GM12878 (cell line): Measurements from ENCODE around the gene DYSF. TPM values are rescaled to one million over a fixed set of nuclear protein-coding genes. Genes with fewer than 3 reads are reported as not detected.

Experiments
- ATAC-seq: fragments of 200-7000 bp; cut with Tn5 transposase; 3 replicates; pipeline ENCODE4 v1.9.1; 2020; ENCODE audit warnings: mild to moderate bottlenecking, moderate library complexity
- BruUV-seq: library from RNA; stranded (reverse); fragments of 400-500 nt; replicated peaks from 2 replicates; lab custom pipeline; 2021; lab: Mats Ljungman, UMichigan
- CTCF ChIA-PET: fragments of 300-600 bp; sonication (Branson Sonifier 250); formaldehyde crosslinking; extraction: SDS; loops from one replicate; lab custom pipeline; 2021; ENCODE audit warnings: inconsistent platforms; lab: Yijun Ruan, JAX
- POLR2A ChIA-PET: fragments of 350-600 bp; formaldehyde crosslinking; extraction: SDS; loops from one replicate; lab custom pipeline; 2021; ENCODE audit warnings: inconsistent platforms; lab: Charles Lee
- RAD21 ChIA-PET: fragments of 300-600 bp; sonication (Branson Sonifier 250); formaldehyde crosslinking; loops from one replicate; lab custom pipeline; 2023; ENCODE audit warnings: antibody characterized with exemption; ENCODE audit not compliant: unreplicated experiment; lab: Charles Lee
- SMC1A ChIA-PET: fragments of 300-600 bp; sonication (Branson Sonifier 250); formaldehyde crosslinking; loops from one replicate; lab custom pipeline; 2023; ENCODE audit not compliant: unreplicated experiment, uncharacterized antibody; lab: Charles Lee
- DNase-seq: peaks from one replicate; pipeline ENCODE4 v3.0.0-alpha.2; 2011; ENCODE audit warnings: low read depth, low spot score
- FAIRE-seq: peaks from 3 replicates; lab custom pipeline; 2011; peaks lifted over from hg19 to GRCh38; lab: Jason Lieb, UNC
- H2AFZ ChIP-seq: 2 replicates; pipeline ENCODE4 v1.6.0; 2011; ENCODE audit warnings: low read depth, low read length, control low read depth; ENCODE audit not compliant: control insufficient read depth
- H3K27ac ChIP-seq: 2 replicates; pipeline ENCODE4 v1.5.1; 2011; ENCODE audit warnings: control low read depth; ENCODE audit not compliant: control insufficient read depth, insufficient read depth
- H3K27me3 ChIP-seq, 2 experiments: replicated peaks in 1 of 2; 2 replicates each; pipeline versions ENCODE4 v1.6.0 to v1.6.1; 2011; ENCODE audit warnings: low read length in 1 of 2; ENCODE audit not compliant: control insufficient read depth in 2 of 2, insufficient read depth in 2 of 2
- H3K36me3 ChIP-seq, 2 experiments: 2 replicates each; pipeline ENCODE4 v1.5.1; 2011; ENCODE audit warnings: low read length in 1 of 2; ENCODE audit not compliant: control insufficient read depth in 2 of 2, insufficient read depth in 2 of 2
- H3K4me1 ChIP-seq: 2 replicates; pipeline ENCODE4 v1.6.1; 2011; ENCODE audit warnings: mild to moderate bottlenecking, low read length, moderate library complexity, mixed read lengths; ENCODE audit not compliant: control insufficient read depth, insufficient read depth
- H3K4me2 ChIP-seq: 2 replicates; pipeline ENCODE4 v1.6.0; 2011; ENCODE audit warnings: control low read depth; ENCODE audit not compliant: control insufficient read depth, insufficient read depth
- H3K4me3 ChIP-seq: fragments of 200-600 bp; sonication (generic); 2 replicates; pipeline ENCODE4 v1.5.1; 2016
- H3K79me2 ChIP-seq: 2 replicates; pipeline ENCODE4 v1.6.0; 2011; ENCODE audit warnings: low read length; ENCODE audit not compliant: control insufficient read depth, insufficient read depth
- H3K9ac ChIP-seq: 2 replicates; pipeline ENCODE4 v1.8.0; 2011; ENCODE audit warnings: low read length, control low read depth, mixed read lengths; ENCODE audit not compliant: control insufficient read depth, insufficient read depth
- H3K9me3 ChIP-seq: replicated peaks from 3 replicates; pipeline ENCODE4 v1.5.1; 2011; ENCODE audit warnings: mild to moderate bottlenecking, low read length; ENCODE audit not compliant: control insufficient read depth, insufficient read depth
- H4K20me1 ChIP-seq: 2 replicates; pipeline ENCODE4 v1.6.0; 2011; ENCODE audit not compliant: control insufficient read depth, insufficient read depth
- CBX5 ChIP-seq: sonication (generic); IDR thresholded peaks from 2 replicates; pipeline ENCODE4 v1.6.1; 2016; ENCODE audit warnings: low read depth, moderate library complexity, mild to moderate bottlenecking, inconsistent platforms
- GABPA ChIP-seq: IDR thresholded peaks from 2 replicates; pipeline ENCODE4 v1.6.1; 2014; ENCODE audit warnings: antibody characterized with exemption, low read depth, mild to moderate bottlenecking, inconsistent platforms
- HSF1 ChIP-seq: fragments of 150-350 bp; IDR thresholded peaks from 2 replicates; pipeline ENCODE4 v1.6.1; 2014; ENCODE audit warnings: mild to moderate bottlenecking, low read depth, low read length
- PAX5 ChIP-seq: IDR thresholded peaks from 2 replicates; pipeline ENCODE4 v1.6.1; 2011; ENCODE audit warnings: low read depth, low read length, borderline replicate concordance
- REST ChIP-seq: IDR thresholded peaks from 2 replicates; pipeline ENCODE4 v1.6.1; 2012; ENCODE audit warnings: mild to moderate bottlenecking, low read depth, low read length
- USF1 ChIP-seq: IDR thresholded peaks from 2 replicates; pipeline ENCODE4 v1.6.1; 2011; ENCODE audit warnings: borderline replicate concordance, low read depth, mild to moderate bottlenecking, moderate library complexity, mixed read lengths, low read length; ENCODE audit not compliant: insufficient read depth; ENCODE audit errors: extremely low read length
- ZZZ3 ChIP-seq: IDR thresholded peaks from 2 replicates; pipeline ENCODE4 v1.6.1; 2011; ENCODE audit warnings: low read depth; ENCODE audit not compliant: control insufficient read depth, insufficient read length
- WGBS: methylation state at CpG from one replicate; pipeline ENCODE4 v1.1.6; 2016; ENCODE audit warnings: low lambda C conversion rate; ENCODE audit not compliant: insufficient replicate concordance, insufficient coverage; ENCODE audit errors: missing lambda C conversion rate; 5-methylcytosine and 5-hydroxymethylcytosine counted together
- in situ Hi-C: fragments of 300-500 bp; cut with MboI; formaldehyde crosslinking; loops from 9 replicates; pipeline ENCODE4 v1.14.3; 2018; ENCODE audit warnings: mixed read lengths
- intact Hi-C: fragments of 100-400 bp; cut with micrococcal nuclease; formaldehyde crosslinking; loops from one replicate; pipeline ENCODE4 v1.14.2; 2022; ENCODE audit not compliant: unreplicated experiment
- polyA plus RNA-seq, 11 experiments: library from polyadenylated mRNA; depleted of rRNA in 4 of 11; unstranded in 6 of 11; stranded (reverse) in 5 of 11; fragments of >200 nt; fragmentation: Nextera tagmentation in 4 of 11; fragmentation: Illumina TruSeq in 1 of 11; extraction: Ambion mirVana in 4 of 11; extraction: Trizol in 1 of 11; gene quantifications; 1 replicate in 1 of 11; 2 replicates in 10 of 11; pipeline versions ENCODE4 v1.2.1 to v1.2.3, GENCODE V29; 2011 to 2016; ENCODE audit warnings: inconsistent platforms in 2 of 11, missing spikeins in 2 of 11, low read depth in 1 of 11
- total RNA-seq, 4 experiments: library from RNA; depleted of rRNA in 3 of 4; stranded (reverse); fragments of >200 nt in 3 of 4; fragmentation: Illumina TruSeq in 1 of 4; extraction: Trizol in 1 of 4; gene quantifications; 2 replicates each; pipeline versions ENCODE4 v1.2.1 to v1.2.3, GENCODE V29; 2013 to 2021

The DYSF gene
- total and polyA plus RNA-seq, 10 of the 15 experiments (the other 5 are each of a cell fraction or from before 2014, with no cell fraction given): under 0.01 to 0.15 (median 0.03) TPM; not detected in 7

- TF ChIP-seq CBX5 (no peak), USF1 (no peak), GABPA (no peak), REST (no peak), HSF1 (no peak)
Observed at GRCh38 chr2:71589763-71590162, 136.4 kb downstream of the DYSF start (continued).

- SMC1A ChIA-PET: no interaction called here
- Histone ChIP-seq H3K9me3 (no peaks in the 10 kb centered on the region), H3K4me3 (no peak overlapping the region), H3K27me3 (no peaks in the 10 kb centered on the region), H3K27ac (no peak overlapping the region), H2AFZ (no peak overlapping the region), H3K4me2 (no peak overlapping the region), H3K4me1 (no peaks in the 10 kb centered on the region), H3K9ac (no peak overlapping the region), H3K79me2 (no peaks in the 10 kb centered on the region), H4K20me1 (no peaks in the 10 kb centered on the region), H3K36me3 (no peaks in the 10 kb centered on the region)
- POLR2A ChIA-PET: no interaction called here
- RAD21 ChIA-PET: no interaction called here
- 24% methylated on average over 3 of the region's 3 CpGs for WGBS
- in situ Hi-C loops (no loop called here), intact Hi-C loops (no loop called here)
- FAIRE-seq (no peak), ATAC-seq (no peak), DNase-seq (no peak)
- TF ChIP-seq PAX5 (no peak), ZZZ3 (no peak)
- BruUV-seq: no TSS peak
- CTCF ChIA-PET: no interaction called here
Observed at GRCh38 chr2:71591044-71591443, 137.7 kb downstream of the DYSF start.
